ENCODE results near the gene TMEFF1. TPM values are rescaled to one million over a fixed set of nuclear protein-coding genes. Genes with fewer than 3 reads are reported as not detected.

The TMEFF1 gene
- total and polyA plus RNA-seq, 2 donors (not counting 1 experiment from before 2014, with no cell fraction given), result 1.1 to 2.5 TPM

GRCh38 chr9:100488177-100488576 is 15.2 kb downstream of the TMEFF1 start:
- H3K9ac ChIP-seq (ENCODE audit: insufficient read depth, low read length), result no peak overlapping the region
- no peak for DNase-seq (ENCODE audit: low read depth in 2 of 2)
- H2AFZ ChIP-seq (ENCODE audit: low read length), result no peak overlapping the region
- TF ChIP-seq CTCF (conservative IDR thresholded peaks at IDR 0.05 in 1 of 2, IDR thresholded peaks at IDR 0.05 in 1 of 2; ENCODE audit: low read depth in 1 of 2, low read length in 2 of 2), result no peak
- TF ChIP-seq EZH2 (IDR thresholded peaks at IDR 0.05; ENCODE audit: low read length, missing control alignments), result no peak
- no peak overlapping the region for H3K4me2 ChIP-seq (ENCODE audit: extremely low read depth, insufficient read depth, low read length)
- no peak overlapping the region for H3K27ac ChIP-seq (ENCODE audit: insufficient read depth, low read length)
- H3K4me3 ChIP-seq (replicated peaks in 1 of 4; ENCODE audit: control extremely low read depth in 1 of 4, insufficient read depth in 1 of 4, low read depth in 3 of 4, low read length in 4 of 4), result no peak overlapping the region
- no peaks in the 10 kb centered on the region for H3K9me3 ChIP-seq (ENCODE audit: control insufficient read depth, insufficient read depth, low read depth, low read length)
- H3K4me1 ChIP-seq (ENCODE audit: control insufficient read depth, extremely low read depth, insufficient read depth, low read length), result no peaks in the 10 kb centered on the region
- H3K36me3 ChIP-seq (ENCODE audit: control insufficient read depth, insufficient read depth, low read length), result no peaks in the 10 kb centered on the region
- H3K79me2 ChIP-seq (ENCODE audit: control insufficient read depth, insufficient read depth, low read length), result no peaks in the 10 kb centered on the region
- H4K20me1 ChIP-seq (ENCODE audit: control insufficient read depth, extremely low read depth, insufficient read depth, low read length), result no peaks in the 10 kb centered on the region
- H3K27me3 ChIP-seq (ENCODE audit: control insufficient read depth, insufficient read depth, low read length), result no peaks in the 10 kb centered on the region

GRCh38 chr9:100489836-100490235 is 16.9 kb downstream of the TMEFF1 start:
- H3K4me2 ChIP-seq (ENCODE audit: extremely low read depth, insufficient read depth, low read length), result no peak overlapping the region

GRCh38 chr9:100492952-100493351 is 20.0 kb downstream of the TMEFF1 start:
- H3K27me3 ChIP-seq (ENCODE audit: control insufficient read depth, insufficient read depth, low read length), result no peaks in the 10 kb centered on the region
- no peak overlapping the region for H3K27ac ChIP-seq (ENCODE audit: insufficient read depth, low read length)
- H3K9me3 ChIP-seq (ENCODE audit: control insufficient read depth, insufficient read depth, low read depth, low read length), result no peaks in the 10 kb centered on the region
- H3K4me1 ChIP-seq (ENCODE audit: control insufficient read depth, extremely low read depth, insufficient read depth, low read length), result no peaks in the 10 kb centered on the region
- no peaks in the 10 kb centered on the region for H4K20me1 ChIP-seq (ENCODE audit: control insufficient read depth, extremely low read depth, insufficient read depth, low read length)
- H3K9ac ChIP-seq (ENCODE audit: insufficient read depth, low read length), result no peak overlapping the region
- no peak overlapping the region for H3K4me3 ChIP-seq (replicated peaks in 1 of 4; ENCODE audit: control extremely low read depth in 1 of 4, insufficient read depth in 1 of 4, low read depth in 3 of 4, low read length in 4 of 4)
- H3K4me2 ChIP-seq (ENCODE audit: extremely low read depth, insufficient read depth, low read length), result no peak overlapping the region
- H2AFZ ChIP-seq (ENCODE audit: low read length), result no peak overlapping the region
- H3K36me3 ChIP-seq (ENCODE audit: control insufficient read depth, insufficient read depth, low read length), result no peaks in the 10 kb centered on the region
- peak; percentile 39 to 50 for DNase-seq (ENCODE audit: low read depth in 2 of 2)
- no peaks in the 10 kb centered on the region for H3K79me2 ChIP-seq (ENCODE audit: control insufficient read depth, insufficient read depth, low read length)
- TF ChIP-seq CTCF (conservative IDR thresholded peaks at IDR 0.05 in 1 of 2, IDR thresholded peaks at IDR 0.05 in 1 of 2; ENCODE audit: low read depth in 1 of 2, low read length in 2 of 2) (peak; percentile 5 to 14), EZH2 (IDR thresholded peaks at IDR 0.05; ENCODE audit: low read length, missing control alignments) (no peak)

More at GRCh38 chr9:100489836-100490235, 16.9 kb downstream of the TMEFF1 start:
- Histone ChIP-seq H3K27ac (ENCODE audit: insufficient read depth, low read length) (no peak overlapping the region), H3K79me2 (ENCODE audit: control insufficient read depth, insufficient read depth, low read length) (no peaks in the 10 kb centered on the region), H3K9ac (ENCODE audit: insufficient read depth, low read length) (no peak overlapping the region), H3K27me3 (ENCODE audit: control insufficient read depth, insufficient read depth, low read length) (no peaks in the 10 kb centered on the region), H4K20me1 (ENCODE audit: control insufficient read depth, extremely low read depth, insufficient read depth, low read length) (no peaks in the 10 kb centered on the region), H3K4me3 (replicated peaks in 1 of 4; ENCODE audit: control extremely low read depth in 1 of 4, insufficient read depth in 1 of 4, low read depth in 3 of 4, low read length in 4 of 4) (no peak overlapping the region), H2AFZ (ENCODE audit: low read length) (no peak overlapping the region), H3K9me3 (ENCODE audit: control insufficient read depth, insufficient read depth, low read depth, low read length) (no peaks in the 10 kb centered on the region), H3K36me3 (ENCODE audit: control insufficient read depth, insufficient read depth, low read length) (no peaks in the 10 kb centered on the region), H3K4me1 (ENCODE audit: control insufficient read depth, extremely low read depth, insufficient read depth, low read length) (no peaks in the 10 kb centered on the region)
- TF ChIP-seq CTCF (conservative IDR thresholded peaks at IDR 0.05 in 1 of 2, IDR thresholded peaks at IDR 0.05 in 1 of 2; ENCODE audit: low read depth in 1 of 2, low read length in 2 of 2) (no peak), EZH2 (IDR thresholded peaks at IDR 0.05; ENCODE audit: low read length, missing control alignments) (no peak)
- DNase-seq (ENCODE audit: low read depth in 2 of 2), result no peak
